WTC11 (cell line): Measurements from ENCODE around the gene VSIG1.
A peak's percentile ranks its signal among the peaks of the same experiment; 100 is the strongest.

Source experiments
- ATF3 ChIP-seq: sonication (generic); formaldehyde crosslinking; conservative IDR thresholded peaks from 2 replicates; pipeline ENCODE4 v1.8.1; 2022; ENCODE audit warnings: mild to moderate bottlenecking, missing genetic modification reagents
- CTCF ChIP-seq: fragments of 200-600 bp; IDR thresholded peaks from 2 replicates; pipeline ENCODE4 v1.8.0; 2022; ENCODE audit warnings: antibody characterized with exemption
- FOXP4 ChIP-seq: sonication (generic); formaldehyde crosslinking; IDR thresholded peaks from 2 replicates; pipeline ENCODE4 v1.8.0; 2022; ENCODE audit warnings: mild to moderate bottlenecking, missing genetic modification reagents
- GABPB1 ChIP-seq: sonication (generic); formaldehyde crosslinking; IDR thresholded peaks from 2 replicates; pipeline ENCODE4 v1.8.1; 2023; ENCODE audit warnings: mild to moderate bottlenecking, missing genetic modification reagents
- HMGXB4 ChIP-seq: sonication (generic); formaldehyde crosslinking; IDR thresholded peaks from 2 replicates; pipeline ENCODE4 v1.8.1; 2023; ENCODE audit warnings: mild to moderate bottlenecking, moderate library complexity, missing genetic modification reagents
- MAX ChIP-seq: sonication (generic); formaldehyde crosslinking; IDR thresholded peaks from 2 replicates; pipeline ENCODE4 v1.8.0; 2022; ENCODE audit warnings: mild to moderate bottlenecking, missing genetic modification reagents
- NR1H2 ChIP-seq: sonication (generic); formaldehyde crosslinking; IDR thresholded peaks from 2 replicates; pipeline ENCODE4 v1.9.0; 2021; ENCODE audit warnings: mild to moderate bottlenecking, moderate library complexity, missing genetic modification reagents
- TP53 ChIP-seq: sonication (generic); formaldehyde crosslinking; IDR thresholded peaks from 2 replicates; pipeline ENCODE4 v1.8.1; 2023; ENCODE audit warnings: mild to moderate bottlenecking, missing genetic modification reagents
- USF2 ChIP-seq: sonication (generic); formaldehyde crosslinking; IDR thresholded peaks from 2 replicates; pipeline ENCODE4 v1.8.1; 2023; ENCODE audit warnings: mild to moderate bottlenecking, missing genetic modification reagents, moderate library complexity
- ZNF232 ChIP-seq: sonication (generic); formaldehyde crosslinking; IDR thresholded peaks from 2 replicates; pipeline ENCODE4 v1.8.0; 2022; ENCODE audit warnings: mild to moderate bottlenecking, missing genetic modification reagents

GRCh38 chrX:108091264-108091877 lies 46.5 kb downstream of the VSIG1 start, which contains the start of the genes ATG4A and PSMD10:
- TF ChIP-seq CTCF, result no peak
- no peak for TF ChIP-seq ZNF232 (CRISPR knock-in tag)
- no peak for TF ChIP-seq ATF3
- no peak for TF ChIP-seq HMGXB4 (CRISPR knock-in tag)
- TF ChIP-seq FOXP4 (CRISPR knock-in tag), result no peak
- TF ChIP-seq TP53 (CRISPR knock-in tag), result no peak
- no peak for TF ChIP-seq USF2 (CRISPR knock-in tag)
- no peak for TF ChIP-seq NR1H2 (CRISPR knock-in tag)
- peak; percentile 27; the same call in 1 of the 2 replicates for TF ChIP-seq GABPB1 (CRISPR knock-in tag)
- TF ChIP-seq MAX, result no peak
